Mammary epithelial cell (primary cell): ENCODE results near the gene ADI1.

ENCODE experiments used
- EZH2 ChIP-seq: IDR thresholded peaks from 2 replicates; pipeline ENCODE4 v1.6.1; 2012; ENCODE audit warnings: low read length, inconsistent platforms, borderline replicate concordance
- TF ChIP-seq, protein P1 (sequence below), 2 donors: IDR thresholded peaks in 1 of 2; conservative IDR thresholded peaks in 1 of 2; 2 replicates each; pipeline ENCODE4 v1.5.1; 2011 to 2012; ENCODE audit warnings: inconsistent platforms in 2 of 2, low read length in 2 of 2, mild to moderate bottlenecking in 2 of 2, control low read depth in 1 of 2, low read depth in 1 of 2; ENCODE audit not compliant: insufficient read depth in 1 of 2; ENCODE audit errors: extremely low read depth in 1 of 2

DNA sequence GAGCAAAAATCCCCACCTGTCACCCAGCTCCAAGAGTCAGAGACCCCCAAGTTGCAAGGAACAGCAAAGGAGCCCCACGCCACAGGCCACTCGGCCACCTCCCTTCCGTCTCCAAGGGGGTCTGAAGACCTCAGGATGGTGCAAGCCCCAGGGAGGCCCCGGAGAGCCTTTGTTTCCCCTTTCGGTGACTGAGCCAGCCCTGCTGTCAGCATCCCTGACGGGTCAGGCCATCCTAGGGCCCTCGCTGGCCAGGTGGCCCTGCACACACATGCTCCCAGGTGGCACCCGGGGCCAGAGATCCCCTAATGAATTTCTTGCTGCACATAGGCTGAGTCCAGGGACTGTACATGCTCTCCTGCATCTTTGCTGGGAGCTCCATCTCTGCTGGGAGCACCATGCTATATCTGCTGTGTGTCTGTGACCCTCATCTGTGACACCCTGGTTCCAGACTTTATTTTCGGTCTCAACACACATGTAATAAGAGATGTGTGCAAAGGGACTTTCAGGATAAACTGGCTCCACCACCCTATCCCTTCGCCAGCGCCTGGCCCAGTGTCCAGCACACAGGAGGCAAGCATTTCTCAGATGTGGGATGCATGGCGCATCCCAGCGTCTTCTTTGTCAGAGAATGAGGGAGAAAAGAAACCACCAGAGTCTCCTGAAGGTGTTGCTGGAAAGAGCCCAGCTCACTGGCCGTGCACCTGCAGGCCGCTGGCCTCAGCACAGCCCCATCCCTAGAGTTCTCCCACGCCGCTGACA is 27.4 kb downstream of the ADI1 start:
- TF ChIP-seq, protein P1, sequence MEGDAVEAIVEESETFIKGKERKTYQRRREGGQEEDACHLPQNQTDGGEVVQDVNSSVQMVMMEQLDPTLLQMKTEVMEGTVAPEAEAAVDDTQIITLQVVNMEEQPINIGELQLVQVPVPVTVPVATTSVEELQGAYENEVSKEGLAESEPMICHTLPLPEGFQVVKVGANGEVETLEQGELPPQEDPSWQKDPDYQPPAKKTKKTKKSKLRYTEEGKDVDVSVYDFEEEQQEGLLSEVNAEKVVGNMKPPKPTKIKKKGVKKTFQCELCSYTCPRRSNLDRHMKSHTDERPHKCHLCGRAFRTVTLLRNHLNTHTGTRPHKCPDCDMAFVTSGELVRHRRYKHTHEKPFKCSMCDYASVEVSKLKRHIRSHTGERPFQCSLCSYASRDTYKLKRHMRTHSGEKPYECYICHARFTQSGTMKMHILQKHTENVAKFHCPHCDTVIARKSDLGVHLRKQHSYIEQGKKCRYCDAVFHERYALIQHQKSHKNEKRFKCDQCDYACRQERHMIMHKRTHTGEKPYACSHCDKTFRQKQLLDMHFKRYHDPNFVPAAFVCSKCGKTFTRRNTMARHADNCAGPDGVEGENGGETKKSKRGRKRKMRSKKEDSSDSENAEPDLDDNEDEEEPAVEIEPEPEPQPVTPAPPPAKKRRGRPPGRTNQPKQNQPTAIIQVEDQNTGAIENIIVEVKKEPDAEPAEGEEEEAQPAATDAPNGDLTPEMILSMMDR (conservative IDR thresholded peaks at IDR 0.05 in 1 of 2, IDR thresholded peaks at IDR 0.05 in 1 of 2; ENCODE audit: extremely low read depth in 1 of 2, insufficient read depth in 1 of 2, low read depth in 1 of 2, low read length in 2 of 2) = no peak
- no peak for TF ChIP-seq EZH2
